ENCODE results near the gene ATP5PO.

ATP5PO gene

DNA sequence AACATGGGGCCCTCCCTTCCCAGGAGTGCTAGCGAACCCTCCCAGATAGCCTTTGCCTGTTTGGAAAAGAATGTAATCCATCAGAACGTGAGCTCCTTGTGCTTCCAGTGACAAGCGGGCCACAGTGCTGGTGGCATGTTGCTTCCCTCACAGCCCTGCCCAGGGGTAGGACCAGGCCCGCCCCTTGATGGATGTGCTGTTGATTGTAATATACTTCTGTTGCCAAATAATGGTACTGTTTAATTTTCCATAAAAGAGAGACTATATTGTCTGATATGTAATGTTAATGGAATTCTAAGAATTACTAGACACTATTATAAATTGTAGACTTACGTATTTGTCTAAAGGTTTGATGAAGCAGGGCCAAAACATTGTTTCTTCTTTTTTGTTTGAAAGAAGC lies 16.4 kb downstream of the ATP5PO start:
- Histone ChIP-seq H3K36me3 (ENCODE audit: control insufficient read depth, insufficient read depth, low read length) (peaks cover 8% of the 10 kb centered on the region; the same call in 1 of the 2 replicates), H3K4me1 (ENCODE audit: control insufficient read depth, insufficient read depth, low read length) (peaks cover 4% of the 10 kb centered on the region; the same call in 1 of the 2 replicates), H3K9me3 (ENCODE audit: control insufficient read depth, insufficient read depth, low read length) (no peaks in the 10 kb centered on the region), H3K27me3 (ENCODE audit: control insufficient read depth, insufficient read depth, low read length) (no peaks in the 10 kb centered on the region), H3K4me3 (ENCODE audit: low read length) (no peak overlapping the region), H3K27ac (ENCODE audit: low read length) (no peak overlapping the region)
- no peak for DNase-seq (ENCODE audit: low read depth, low spot score)
- WGBS (ENCODE audit: insufficient coverage, insufficient read length), result no CpG with 5 or more reads among the region's 5 CpGs

DNA sequence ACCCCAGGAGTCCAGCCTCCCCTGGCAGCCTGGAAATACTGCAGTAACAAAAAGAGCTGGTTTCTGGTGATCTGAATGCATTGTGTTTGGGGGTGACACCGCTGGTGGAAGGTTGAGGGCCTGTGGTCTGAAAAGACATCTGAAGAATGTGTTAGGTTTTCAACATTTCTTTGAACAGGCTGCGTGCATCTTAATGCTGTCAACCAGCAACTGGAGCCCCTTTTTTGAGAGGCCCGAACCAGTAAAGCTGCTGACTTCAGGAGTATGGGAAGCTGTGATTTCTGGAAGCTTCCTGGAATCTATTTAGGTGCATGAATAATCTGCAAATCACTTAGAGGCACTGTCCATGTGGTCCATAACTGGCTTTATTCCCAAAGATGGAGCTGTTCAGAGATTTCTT lies 17.0 kb downstream of the ATP5PO start:
- no peaks in the 10 kb centered on the region for H3K27me3 ChIP-seq (ENCODE audit: control insufficient read depth, insufficient read depth, low read length)
- DNase-seq (ENCODE audit: low read depth, low spot score), result no peak
- no peak overlapping the region for H3K4me3 ChIP-seq (ENCODE audit: low read length)
- peaks cover 5% of the 10 kb centered on the region; the same call in 1 of the 2 replicates for H3K36me3 ChIP-seq (ENCODE audit: control insufficient read depth, insufficient read depth, low read length)
- H3K9me3 ChIP-seq (ENCODE audit: control insufficient read depth, insufficient read depth, low read length), result no peaks in the 10 kb centered on the region
- peaks cover 4% of the 10 kb centered on the region; the same call in 1 of the 2 replicates for H3K4me1 ChIP-seq (ENCODE audit: control insufficient read depth, insufficient read depth, low read length)
- no CpG with 5 or more reads among the region's 3 CpGs for WGBS (ENCODE audit: insufficient coverage, insufficient read length)
- no peak overlapping the region for H3K27ac ChIP-seq (ENCODE audit: low read length)

DNA sequence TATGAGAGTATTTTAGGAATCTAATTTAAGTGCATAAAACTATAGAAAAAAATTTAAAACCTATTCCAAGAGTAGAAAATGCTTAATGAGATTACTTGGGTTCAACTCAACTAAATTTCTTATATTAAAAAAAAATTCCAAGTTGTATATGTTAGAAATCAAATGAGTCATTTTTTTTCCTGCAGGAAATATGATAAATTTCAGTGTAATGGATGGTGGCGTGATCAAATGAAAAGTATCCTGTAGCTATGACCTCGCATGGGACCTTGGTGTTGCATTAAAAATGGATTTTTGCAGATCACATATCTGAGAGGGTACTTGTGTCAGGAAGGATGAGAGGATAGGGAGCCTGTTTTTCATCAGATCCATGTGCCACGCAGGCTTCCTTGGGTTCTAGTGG lies 17.9 kb downstream of the ATP5PO start:
- no peak overlapping the region for H3K27ac ChIP-seq (ENCODE audit: low read length)
- H3K4me3 ChIP-seq (ENCODE audit: low read length), result no peak overlapping the region
- peaks cover 4% of the 10 kb centered on the region; the same call in 1 of the 2 replicates for H3K4me1 ChIP-seq (ENCODE audit: control insufficient read depth, insufficient read depth, low read length)
- H3K27me3 ChIP-seq (ENCODE audit: control insufficient read depth, insufficient read depth, low read length), result no peaks in the 10 kb centered on the region
- DNase-seq (ENCODE audit: low read depth, low spot score), result no peak
- WGBS (ENCODE audit: insufficient coverage, insufficient read length), result no CpG with 5 or more reads among the region's 3 CpGs
- H3K9me3 ChIP-seq (ENCODE audit: control insufficient read depth, insufficient read depth, low read length), result no peaks in the 10 kb centered on the region
- H3K36me3 ChIP-seq (ENCODE audit: control insufficient read depth, insufficient read depth, low read length), result peaks cover 1% of the 10 kb centered on the region; the same call in 1 of the 2 replicates

DNA sequence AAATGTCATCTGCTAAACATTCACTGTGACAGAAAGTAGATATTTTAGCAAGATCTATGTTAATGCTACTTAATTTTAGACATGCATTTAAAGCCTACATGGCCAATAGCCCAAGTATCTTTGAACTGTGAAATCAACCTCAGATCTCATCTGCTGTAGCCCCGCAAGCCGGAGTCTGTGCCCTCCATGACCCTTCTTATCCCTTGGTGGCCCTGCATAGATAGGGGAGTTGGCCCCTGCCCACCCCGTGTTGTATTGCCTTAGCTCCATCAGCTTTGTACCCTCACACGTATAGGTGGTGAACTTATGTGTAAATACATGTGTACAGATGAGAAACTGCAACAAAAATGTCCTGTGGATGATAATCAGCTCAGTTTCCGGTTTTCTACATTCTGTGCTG lies 18.5 kb downstream of the ATP5PO start:
- Histone ChIP-seq H3K4me3 (ENCODE audit: low read length) (no peak overlapping the region), H3K27ac (ENCODE audit: low read length) (no peak overlapping the region), H3K27me3 (ENCODE audit: control insufficient read depth, insufficient read depth, low read length) (no peaks in the 10 kb centered on the region), H3K4me1 (ENCODE audit: control insufficient read depth, insufficient read depth, low read length) (peaks cover 4% of the 10 kb centered on the region; the same call in 1 of the 2 replicates), H3K9me3 (ENCODE audit: control insufficient read depth, insufficient read depth, low read length) (no peaks in the 10 kb centered on the region), H3K36me3 (ENCODE audit: control insufficient read depth, insufficient read depth, low read length) (no peaks in the 10 kb centered on the region)
- DNase-seq (ENCODE audit: low read depth, low spot score), result no peak
- no CpG with 5 or more reads among the region's 5 CpGs for WGBS (ENCODE audit: insufficient coverage, insufficient read length)

DNA sequence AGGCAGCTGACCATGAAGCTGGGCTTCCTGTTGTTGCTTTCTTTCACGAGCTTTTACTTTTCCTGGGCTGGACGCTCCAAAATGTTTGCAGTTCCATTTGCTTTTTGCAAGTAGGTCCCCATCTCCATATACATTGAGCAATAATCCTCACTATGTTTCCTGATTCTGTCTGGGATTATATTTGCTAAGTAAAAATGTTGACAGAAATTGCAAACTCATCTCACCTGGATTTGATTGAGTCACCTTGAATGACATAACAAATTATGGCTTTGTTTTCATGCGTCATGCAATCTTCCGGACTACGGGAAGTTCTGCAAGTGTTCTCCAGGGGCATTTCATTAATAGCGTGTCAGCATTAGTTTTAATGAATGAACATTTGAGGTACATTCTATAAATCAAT lies 18.9 kb downstream of the ATP5PO start:
- no peak overlapping the region for H3K4me3 ChIP-seq (ENCODE audit: low read length)
- peaks cover 4% of the 10 kb centered on the region; the same call in 1 of the 2 replicates for H3K4me1 ChIP-seq (ENCODE audit: control insufficient read depth, insufficient read depth, low read length)
- DNase-seq (ENCODE audit: low read depth, low spot score), result no peak
- no peaks in the 10 kb centered on the region for H3K9me3 ChIP-seq (ENCODE audit: control insufficient read depth, insufficient read depth, low read length)
- H3K36me3 ChIP-seq (ENCODE audit: control insufficient read depth, insufficient read depth, low read length), result no peaks in the 10 kb centered on the region
- WGBS (ENCODE audit: insufficient coverage, insufficient read length), result no CpG with 5 or more reads among the region's 6 CpGs
- no peak overlapping the region for H3K27ac ChIP-seq (ENCODE audit: low read length)
- no peaks in the 10 kb centered on the region for H3K27me3 ChIP-seq (ENCODE audit: control insufficient read depth, insufficient read depth, low read length)

DNA sequence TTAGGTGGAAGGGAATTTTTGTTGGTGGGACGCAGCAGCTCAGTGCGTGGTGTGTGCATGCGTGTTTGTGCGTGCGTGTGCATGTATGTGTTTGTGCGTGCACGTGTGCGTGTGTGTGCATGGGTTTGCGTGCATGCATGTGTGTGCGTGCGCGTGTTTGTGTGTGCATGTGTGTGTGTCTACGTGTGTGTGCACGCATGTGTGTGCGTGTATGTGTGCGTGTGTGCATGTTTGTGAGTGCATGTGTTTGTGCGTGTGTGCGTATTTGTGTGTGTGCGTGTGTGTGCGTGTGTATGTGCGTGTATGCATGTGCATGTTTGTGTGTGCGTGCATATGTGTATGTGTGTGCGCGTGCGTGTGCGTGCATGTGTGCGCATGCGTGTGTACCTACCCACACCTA lies 20.2 kb downstream of the ATP5PO start:
- Histone ChIP-seq H3K36me3 (ENCODE audit: control insufficient read depth, insufficient read depth, low read length) (no peaks in the 10 kb centered on the region), H3K4me1 (ENCODE audit: control insufficient read depth, insufficient read depth, low read length) (peaks cover 4% of the 10 kb centered on the region; the same call in 1 of the 2 replicates), H3K4me3 (ENCODE audit: low read length) (no peak overlapping the region), H3K9me3 (ENCODE audit: control insufficient read depth, insufficient read depth, low read length) (no peaks in the 10 kb centered on the region), H3K27ac (ENCODE audit: low read length) (no peak overlapping the region), H3K27me3 (ENCODE audit: control insufficient read depth, insufficient read depth, low read length) (no peaks in the 10 kb centered on the region)
- DNase-seq (ENCODE audit: low read depth, low spot score), result no peak
- WGBS (ENCODE audit: insufficient coverage, insufficient read length), result 100% methylated on average over 4 of the region's 28 CpGs

DNA sequence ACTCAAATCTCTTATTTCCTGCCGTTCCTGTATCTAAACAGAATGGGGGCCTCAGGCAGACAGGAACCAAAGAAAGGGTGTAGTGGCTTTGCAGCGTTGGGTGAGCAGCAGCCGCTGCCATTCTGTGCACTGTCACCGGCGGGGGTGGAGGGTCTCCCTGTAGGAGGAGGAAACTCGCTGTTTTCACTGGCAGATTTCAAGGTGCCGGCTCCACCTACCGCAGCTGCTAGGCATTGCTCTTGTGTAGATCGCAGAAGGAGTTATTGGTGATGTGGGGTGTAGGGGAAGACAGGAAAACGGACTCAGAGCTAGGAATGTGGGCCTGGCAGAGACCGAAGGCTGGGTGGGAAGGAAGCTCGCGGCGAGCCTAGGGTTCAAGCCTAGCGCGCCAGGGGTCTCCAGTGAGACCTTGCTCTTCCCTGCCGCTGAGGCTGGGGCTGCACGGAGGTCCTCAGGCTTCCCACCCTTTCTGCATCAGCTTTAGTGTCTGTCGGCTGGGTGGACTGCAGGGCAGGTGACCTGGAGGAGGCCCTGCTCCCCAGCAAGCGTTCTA lies 20.8 kb downstream of the ATP5PO start:
- Histone ChIP-seq H3K27ac (ENCODE audit: low read length) (no peak overlapping the region), H3K9me3 (ENCODE audit: control insufficient read depth, insufficient read depth, low read length) (no peaks in the 10 kb centered on the region), H3K4me1 (ENCODE audit: control insufficient read depth, insufficient read depth, low read length) (peaks cover 4% of the 10 kb centered on the region; the same call in 1 of the 2 replicates), H3K4me3 (ENCODE audit: low read length) (no peak overlapping the region), H3K27me3 (ENCODE audit: control insufficient read depth, insufficient read depth, low read length) (no peaks in the 10 kb centered on the region), H3K36me3 (ENCODE audit: control insufficient read depth, insufficient read depth, low read length) (no peaks in the 10 kb centered on the region)
- peak; percentile 73 for DNase-seq (ENCODE audit: low read depth, low spot score)
- WGBS (ENCODE audit: insufficient coverage, insufficient read length), result no CpG with 5 or more reads among the region's 20 CpGs

DNA sequence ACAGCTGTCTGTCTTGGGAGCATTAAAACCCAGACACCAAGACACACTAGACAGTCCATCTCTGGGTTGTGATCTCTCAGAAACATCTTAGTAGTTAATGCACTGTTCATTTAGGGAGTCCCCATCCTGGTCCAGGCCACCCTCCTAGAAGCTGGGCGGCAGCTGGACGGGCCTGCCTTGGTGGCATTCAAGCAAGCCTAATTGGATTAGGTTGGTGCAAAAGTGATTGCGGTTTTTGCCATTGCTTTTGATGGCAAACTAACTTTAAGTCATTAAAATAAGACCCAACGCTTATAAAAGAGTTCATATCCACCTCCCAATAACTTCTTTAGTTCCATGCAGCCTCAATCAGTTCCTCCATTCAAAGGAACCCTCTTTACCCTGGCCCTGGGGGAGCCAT lies 21.7 kb downstream of the ATP5PO start:
- whole genome bisulfite sequencing (ENCODE audit: insufficient coverage, insufficient read length), result no CpG with 5 or more reads among the region's 4 CpGs
- DNase-seq (ENCODE audit: low read depth, low spot score), result no peak
- Histone ChIP-seq H3K36me3 (ENCODE audit: control insufficient read depth, insufficient read depth, low read length) (no peaks in the 10 kb centered on the region), H3K9me3 (ENCODE audit: control insufficient read depth, insufficient read depth, low read length) (no peaks in the 10 kb centered on the region), H3K4me3 (ENCODE audit: low read length) (no peak overlapping the region), H3K4me1 (ENCODE audit: control insufficient read depth, insufficient read depth, low read length) (peaks cover 4% of the 10 kb centered on the region; the same call in 1 of the 2 replicates), H3K27me3 (ENCODE audit: control insufficient read depth, insufficient read depth, low read length) (no peaks in the 10 kb centered on the region), H3K27ac (ENCODE audit: low read length) (no peak overlapping the region)

DNA sequence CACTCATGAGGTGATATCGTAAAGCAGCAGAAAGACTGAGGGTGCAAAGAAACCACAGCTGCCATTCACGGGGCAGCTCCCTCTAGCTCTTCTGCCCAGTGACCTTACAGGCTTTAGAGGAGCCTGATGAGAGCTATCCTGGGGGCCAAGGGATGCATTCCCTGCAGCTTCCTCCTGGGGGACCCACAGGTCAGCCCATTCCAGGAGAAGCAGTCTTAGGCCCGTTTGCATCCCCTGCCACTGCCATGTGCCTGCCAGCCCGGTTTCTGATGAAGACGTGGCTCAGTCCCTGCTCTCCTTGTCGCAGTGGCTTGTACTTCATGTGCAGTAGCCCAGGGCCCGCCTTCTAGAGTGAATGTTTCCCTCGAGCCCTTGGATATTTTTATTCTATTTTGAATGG lies 22.8 kb downstream of the ATP5PO start:
- H3K4me3 ChIP-seq (ENCODE audit: low read length), result no peak overlapping the region
- no peak overlapping the region for H3K27ac ChIP-seq (ENCODE audit: low read length)
- WGBS (ENCODE audit: insufficient coverage, insufficient read length), result no CpG with 5 or more reads among the region's 8 CpGs
- no peaks in the 10 kb centered on the region for H3K9me3 ChIP-seq (ENCODE audit: control insufficient read depth, insufficient read depth, low read length)
- H3K4me1 ChIP-seq (ENCODE audit: control insufficient read depth, insufficient read depth, low read length), result peaks cover 4% of the 10 kb centered on the region; the same call in 1 of the 2 replicates
- DNase-seq (ENCODE audit: low read depth, low spot score), result peak; percentile 72
- no peaks in the 10 kb centered on the region for H3K36me3 ChIP-seq (ENCODE audit: control insufficient read depth, insufficient read depth, low read length)
- H3K27me3 ChIP-seq (ENCODE audit: control insufficient read depth, insufficient read depth, low read length), result no peaks in the 10 kb centered on the region

DNA sequence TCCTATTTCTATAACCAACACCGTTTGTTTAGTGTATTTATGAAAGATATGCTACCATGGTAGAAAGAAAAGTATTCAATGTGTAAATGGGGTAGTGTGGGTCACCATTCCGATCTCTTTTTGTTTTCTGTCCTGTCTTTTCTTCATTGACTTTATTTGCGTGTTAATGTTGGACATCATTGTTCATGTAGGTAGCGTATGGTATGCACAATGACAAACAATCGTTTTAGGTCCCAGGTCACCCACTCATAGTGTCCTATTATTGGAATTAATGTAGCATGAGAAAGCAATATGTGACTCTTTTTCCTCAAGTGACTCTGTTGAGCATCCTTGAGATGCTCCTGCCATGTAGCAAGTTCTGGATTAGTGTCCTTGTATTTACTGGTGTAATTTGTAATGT lies 25.4 kb downstream of the ATP5PO start:
- Histone ChIP-seq H3K36me3 (ENCODE audit: control insufficient read depth, insufficient read depth, low read length) (no peaks in the 10 kb centered on the region), H3K4me3 (ENCODE audit: low read length) (no peak overlapping the region), H3K4me1 (ENCODE audit: control insufficient read depth, insufficient read depth, low read length) (peaks cover 2% of the 10 kb centered on the region), H3K27ac (ENCODE audit: low read length) (no peak overlapping the region), H3K9me3 (ENCODE audit: control insufficient read depth, insufficient read depth, low read length) (no peaks in the 10 kb centered on the region), H3K27me3 (ENCODE audit: control insufficient read depth, insufficient read depth, low read length) (no peaks in the 10 kb centered on the region)
- no CpG with 5 or more reads among the region's 5 CpGs for WGBS (ENCODE audit: insufficient coverage, insufficient read length)
- no peak for DNase-seq (ENCODE audit: low read depth, low spot score)

DNA sequence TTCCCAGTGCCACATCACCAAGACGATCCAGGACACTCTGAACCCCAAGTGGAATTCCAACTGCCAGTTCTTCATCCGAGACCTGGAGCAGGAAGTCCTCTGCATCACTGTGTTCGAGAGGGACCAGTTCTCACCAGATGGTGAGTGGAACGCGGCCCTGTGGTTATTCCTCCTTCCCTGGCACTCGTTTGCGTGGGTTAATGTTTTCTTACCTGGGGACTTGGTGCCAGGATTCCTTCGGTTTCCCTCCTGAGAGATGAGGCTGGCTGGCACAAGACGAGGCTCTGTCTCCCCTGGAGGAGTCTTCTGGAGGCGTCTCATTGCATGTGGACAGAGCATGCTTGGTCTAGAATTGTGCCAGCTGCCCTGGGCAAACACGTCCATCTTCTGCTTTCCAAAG lies 29.3 kb downstream of the ATP5PO start:
- no CpG with 5 or more reads among the region's 11 CpGs for WGBS (ENCODE audit: insufficient coverage, insufficient read length)
- no peak overlapping the region for H3K4me3 ChIP-seq (ENCODE audit: low read length)
- H3K4me1 ChIP-seq (ENCODE audit: control insufficient read depth, insufficient read depth, low read length), result peaks cover 5% of the 10 kb centered on the region
- no peak overlapping the region for H3K27ac ChIP-seq (ENCODE audit: low read length)
- DNase-seq (ENCODE audit: low read depth, low spot score), result no peak
- H3K27me3 ChIP-seq (ENCODE audit: control insufficient read depth, insufficient read depth, low read length), result no peaks in the 10 kb centered on the region
- no peaks in the 10 kb centered on the region for H3K36me3 ChIP-seq (ENCODE audit: control insufficient read depth, insufficient read depth, low read length)
- H3K9me3 ChIP-seq (ENCODE audit: control insufficient read depth, insufficient read depth, low read length), result no peaks in the 10 kb centered on the region
